ENCODE results near the gene MTOR. TPM values are rescaled to one million over a fixed set of nuclear protein-coding genes. Genes with fewer than 3 reads are reported as not detected.

MTOR gene
- total and polyA plus RNA-seq, 10 donors, result 12.5 to 50.9 (median 35.5) TPM

DNA sequence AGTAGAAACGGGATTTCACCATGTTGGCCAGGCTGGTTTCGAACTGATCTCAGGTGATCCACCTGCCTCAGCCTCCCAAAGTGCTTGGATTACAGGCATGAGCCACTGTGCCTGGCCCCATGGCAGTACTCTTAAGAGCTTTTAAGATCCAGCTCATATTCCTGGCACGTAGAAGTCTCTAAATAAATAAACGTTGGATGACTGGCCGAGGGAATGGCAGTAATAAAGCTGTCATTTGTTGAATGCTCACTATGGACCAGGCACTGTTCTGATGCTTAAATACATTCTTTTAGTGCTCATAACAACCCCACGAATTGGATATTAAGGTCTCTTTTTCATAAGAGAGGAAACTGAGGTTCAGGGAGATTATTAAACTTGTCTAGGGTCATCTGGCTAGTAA is 31.5 kb upstream of the MTOR start:
- Histone ChIP-seq H3K9me3 (no peaks in the 10 kb centered on the region), H3K4me3 (no peak overlapping the region), H3K27ac (no peak overlapping the region), H3K27me3 (replicated peaks in 1 of 7) (no peaks in the 10 kb centered on the region), H3K4me1 (no peaks in the 10 kb centered on the region), H3K36me3 (peaks cover 0 to 81% (median 33%) of the 10 kb centered on the region in 6 donors)
- WGBS, 5 donors, result 91 to 95% (median 92%) methylated on average over 6 of the region's 6 CpGs
- intact Hi-C loops (cut with DNase I; ENCODE audit: low total_unique reads), result no loop called here
- TF ChIP-seq POLR2AphosphoS5 (IDR thresholded peaks at IDR 0.05) (no peak), CTCF (IDR thresholded peaks at IDR 0.05 in 8 of 11, conservative IDR thresholded peaks at IDR 0.05 in 3 of 11) (no peak), POLR2A (IDR thresholded peaks at IDR 0.05) (no peak)
- DNase-seq, result no peak

DNA sequence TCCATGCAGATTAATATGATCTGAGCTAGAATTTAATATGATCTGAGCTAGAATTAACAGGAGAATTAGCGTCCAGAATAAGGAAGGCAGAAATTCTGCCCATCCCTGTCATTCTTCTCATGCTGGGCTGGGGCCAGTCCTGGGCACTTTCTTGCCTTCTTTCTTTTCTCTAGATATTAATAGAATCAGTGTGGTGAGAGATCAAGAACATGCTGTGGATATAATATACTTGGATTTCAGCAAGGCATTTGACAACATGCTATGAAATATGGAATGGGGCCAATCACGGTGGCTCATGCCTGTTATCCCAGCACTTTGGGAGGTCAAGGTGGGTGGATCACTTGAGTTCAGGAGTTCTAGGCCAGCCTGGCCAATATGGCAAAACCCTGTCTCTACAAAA is 28.7 kb upstream of the MTOR start:
- WGBS, 5 donors, result 87 to 91% (median 89%) methylated on average over 2 of the region's 2 CpGs
- Histone ChIP-seq H3K4me3 (no peak overlapping the region), H3K36me3 (peaks cover 0 to 99% (median 47%) of the 10 kb centered on the region in 6 donors), H3K27me3 (replicated peaks in 1 of 7) (no peaks in the 10 kb centered on the region), H3K27ac (no peak overlapping the region), H3K4me1 (no peaks in the 10 kb centered on the region), H3K9me3 (no peaks in the 10 kb centered on the region)
- no peak for TF ChIP-seq CTCF (IDR thresholded peaks at IDR 0.05 in 8 of 11, conservative IDR thresholded peaks at IDR 0.05 in 3 of 11)
- no peak for TF ChIP-seq POLR2A (IDR thresholded peaks at IDR 0.05)
- TF ChIP-seq POLR2AphosphoS5 (IDR thresholded peaks at IDR 0.05), result no peak
- no peak for DNase-seq
- intact Hi-C loops (cut with DNase I; ENCODE audit: low total_unique reads), result no loop called here

DNA sequence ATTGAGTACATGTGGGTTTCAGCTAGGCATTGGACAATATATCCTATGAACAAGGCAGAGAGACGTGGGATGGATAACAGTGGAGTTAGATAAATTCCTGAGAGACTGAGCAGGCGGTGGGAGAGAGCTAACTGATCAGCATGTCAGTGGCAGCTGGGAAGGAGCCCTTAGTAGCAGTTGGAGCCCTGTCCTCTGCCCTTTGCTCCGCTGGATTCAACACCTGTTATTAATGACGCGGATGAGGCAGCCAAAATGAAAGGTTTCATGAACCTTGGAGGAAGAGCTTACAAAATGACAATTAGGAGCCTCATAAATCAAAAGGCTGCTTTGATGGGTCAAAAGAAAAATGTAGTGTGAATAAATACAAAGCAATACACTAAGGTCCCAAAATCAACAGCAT is 26.7 kb upstream of the MTOR start:
- TF ChIP-seq CTCF (IDR thresholded peaks at IDR 0.05 in 8 of 11, conservative IDR thresholded peaks at IDR 0.05 in 3 of 11) (no peak), POLR2A (IDR thresholded peaks at IDR 0.05) (no peak), POLR2AphosphoS5 (IDR thresholded peaks at IDR 0.05) (no peak)
- Histone ChIP-seq H3K27me3 (replicated peaks in 1 of 7) (no peaks in the 10 kb centered on the region), H3K36me3 (peaks cover 0 to 92% (median 40%) of the 10 kb centered on the region in 6 donors), H3K27ac (no peak overlapping the region), H3K9me3 (no peaks in the 10 kb centered on the region), H3K4me1 (peaks cover 0 to 14% (median 0%) of the 10 kb centered on the region in 6 donors), H3K4me3 (no peak overlapping the region)
- DNase-seq, result no peak
- 91 to 98% (median 97%) methylated on average over 5 of the region's 5 CpGs for WGBS, 5 donors
- intact Hi-C loops (cut with DNase I; ENCODE audit: low total_unique reads), result no loop called here

DNA sequence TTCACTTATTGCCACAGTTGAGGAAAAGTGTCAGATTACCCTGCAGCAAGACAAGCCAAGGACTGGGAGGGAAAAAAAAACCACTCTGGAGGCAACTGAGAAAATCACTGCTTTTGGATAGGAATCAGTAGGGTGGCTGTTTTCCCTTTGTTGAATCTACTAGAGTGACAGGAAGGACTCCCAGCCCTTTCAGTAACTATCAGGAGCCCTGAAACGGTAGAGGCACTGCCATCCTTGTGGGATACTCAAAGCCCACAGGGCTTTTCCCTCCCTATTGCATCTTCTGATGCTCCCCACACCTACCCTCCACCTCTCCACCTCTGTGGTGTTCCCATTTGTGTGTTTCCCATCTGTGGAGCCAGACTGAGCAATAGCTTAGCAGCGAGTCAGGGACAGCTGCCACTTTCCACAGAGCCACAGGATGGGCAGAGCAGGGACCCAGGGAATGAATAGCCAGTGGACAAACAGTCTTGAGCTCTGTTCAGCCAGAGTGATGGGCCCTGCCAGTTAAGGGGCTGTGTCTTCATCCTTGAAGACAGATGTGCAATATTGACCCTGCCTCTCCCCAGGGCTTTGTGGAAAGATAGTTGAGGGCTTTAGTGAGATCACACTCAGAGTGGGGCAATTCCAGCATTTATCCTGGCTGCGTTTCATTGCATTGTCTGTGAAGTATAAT is 24.5 kb upstream of the MTOR start:
- Histone ChIP-seq H3K9me3 (no peaks in the 10 kb centered on the region), H3K4me1 (peaks cover 0 to 36% (median 6%) of the 10 kb centered on the region in 6 donors), H3K27me3 (replicated peaks in 1 of 7) (no peaks in the 10 kb centered on the region), H3K4me3 (no peak overlapping the region), H3K36me3 (peaks cover 0 to 81% (median 33%) of the 10 kb centered on the region in 6 donors), H3K27ac (no peak overlapping the region)
- 89 to 98% (median 94%) methylated on average over 3 of the region's 3 CpGs for WGBS, 5 donors
- intact Hi-C loops (cut with DNase I; ENCODE audit: low total_unique reads), result no loop called here
- no peak for DNase-seq
- TF ChIP-seq POLR2A (IDR thresholded peaks at IDR 0.05), result no peak
- no peak for TF ChIP-seq CTCF (IDR thresholded peaks at IDR 0.05 in 8 of 11, conservative IDR thresholded peaks at IDR 0.05 in 3 of 11)
- no peak for TF ChIP-seq POLR2AphosphoS5 (IDR thresholded peaks at IDR 0.05)

Data from spleen (tissue), 11 donors.